ENCODE data around the gene ENAH. TPM values are rescaled to one million over a fixed set of nuclear protein-coding genes. Genes with fewer than 3 reads are reported as not detected.
A peak's percentile ranks its signal among the peaks of the same experiment; 100 is the strongest.

The ENAH gene
- total and polyA plus RNA-seq, 7 experiments from 2014 or later, result 0.08 to 0.42 (median 0.16) TPM; not detected in 4

DNA sequence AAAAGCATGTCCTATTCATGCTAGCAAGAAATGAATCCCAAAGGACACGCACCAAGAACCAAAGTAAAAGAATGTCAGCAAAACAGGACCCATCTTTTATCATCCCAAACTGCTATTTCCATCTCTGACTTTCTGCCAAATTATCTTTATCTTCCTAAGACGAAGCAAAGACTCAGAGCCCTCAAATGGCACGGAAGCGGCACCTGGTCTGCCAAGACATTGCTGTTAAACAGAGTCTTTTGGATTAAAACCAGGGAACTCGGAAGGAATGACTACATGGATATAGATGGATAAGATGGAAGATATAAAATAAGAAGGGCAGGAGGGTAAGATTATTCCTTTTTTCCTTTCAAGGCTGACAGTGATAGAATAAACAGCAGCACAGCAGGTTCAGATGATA, 164.2 kb downstream of the ENAH start:
- no peaks in the 10 kb centered on the region for H3K4me1 Mint-ChIP-seq
- ATAC-seq (no peak), DNase-seq (no peak)
- no peaks in the 10 kb centered on the region for H3K36me3 ChIP-seq (ENCODE audit: control insufficient read depth in 2 of 3, insufficient read depth in 3 of 3, low read length in 3 of 3)
- ChIA-PET CTCF (no interaction called here), POLR2A (no interaction called here)
- H3K27ac ChIP-seq (ENCODE audit: low read depth, low read length), result no peak overlapping the region
- no peaks in the 10 kb centered on the region for H3K9me3 ChIP-seq (ENCODE audit: control insufficient read depth in 2 of 3, low read length in 3 of 3)
- no peaks in the 10 kb centered on the region for H3K4me1 ChIP-seq (ENCODE audit: control insufficient read depth in 2 of 2, insufficient read depth in 2 of 2, low read length in 2 of 2)
- intact Hi-C loops (cut with micrococcal nuclease), result no loop called here
- H3K9me3 Mint-ChIP-seq, result peaks cover 0 to 1% (median 0%) of the 10 kb centered on the region in 11 donors
- H3K36me3 Mint-ChIP-seq, result no peaks in the 10 kb centered on the region
- H3K27me3 Mint-ChIP-seq, result peaks cover 0 to 19% (median 0%) of the 10 kb centered on the region in 5 donors
- H3K4me3 Mint-ChIP-seq, result no peak overlapping the region
- H3K27me3 ChIP-seq (ENCODE audit: control insufficient read depth in 2 of 2, insufficient read depth in 2 of 2, low read length in 2 of 2), result peaks cover 0 to 2% of the 10 kb centered on the region in 2 donors
- H3K4me3 ChIP-seq (ENCODE audit: low read length), result no peak overlapping the region
- no peak overlapping the region for H3K27ac Mint-ChIP-seq

DNA sequence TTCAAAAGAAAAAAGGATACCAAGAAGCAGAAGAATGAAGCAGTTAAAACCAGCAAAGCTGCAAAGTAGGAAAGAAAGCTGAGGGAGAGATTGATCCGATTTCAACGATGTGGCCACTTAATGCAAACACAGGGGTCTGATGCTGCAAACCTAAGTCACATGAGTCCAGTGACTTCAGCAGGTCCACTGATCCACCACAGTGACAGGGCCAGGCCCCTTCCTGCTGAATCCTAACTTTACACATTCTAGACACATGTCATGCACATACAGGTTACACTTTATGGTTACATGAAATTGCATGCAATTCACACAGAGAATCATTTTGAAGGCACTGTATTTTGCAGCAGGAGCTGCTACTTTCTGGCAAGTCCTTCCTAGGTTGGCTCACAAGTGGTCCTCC, 166.1 kb downstream of the ENAH start:
- Mint-ChIP-seq H3K4me1 (no peaks in the 10 kb centered on the region), H3K27ac (no peak overlapping the region), H3K36me3 (no peaks in the 10 kb centered on the region), H3K4me3 (no peak overlapping the region), H3K27me3 (peaks cover 0 to 11% (median 0%) of the 10 kb centered on the region in 5 donors), H3K9me3 (peaks cover 0 to 1% (median 0%) of the 10 kb centered on the region in 11 donors)
- DNase-seq, result no peak
- Histone ChIP-seq H3K27ac (ENCODE audit: low read depth, low read length) (no peak overlapping the region), H3K4me1 (ENCODE audit: control insufficient read depth in 2 of 2, insufficient read depth in 2 of 2, low read length in 2 of 2) (no peaks in the 10 kb centered on the region), H3K27me3 (ENCODE audit: control insufficient read depth in 2 of 2, insufficient read depth in 2 of 2, low read length in 2 of 2) (no peaks in the 10 kb centered on the region), H3K36me3 (ENCODE audit: control insufficient read depth in 2 of 3, insufficient read depth in 3 of 3, low read length in 3 of 3) (no peaks in the 10 kb centered on the region), H3K4me3 (ENCODE audit: low read length) (no peak overlapping the region), H3K9me3 (ENCODE audit: control insufficient read depth in 2 of 3, low read length in 3 of 3) (no peaks in the 10 kb centered on the region)
- ChIA-PET CTCF (interaction anchor here (0.9 to 1.4 kb wide), 2 partner anchors 8 to 289 kb away, joined by 3 read pairs; no protein-coding TSS in a partner anchor), POLR2A (interaction anchor here (0.6 to 1.4 kb wide), 2 partner anchors 411 to 513 kb away, joined by 3 to 4 read pairs; partner anchors contain the start of gene SDE2)
- intact Hi-C loops (cut with micrococcal nuclease), result no loop called here
- no peak for ATAC-seq

DNA sequence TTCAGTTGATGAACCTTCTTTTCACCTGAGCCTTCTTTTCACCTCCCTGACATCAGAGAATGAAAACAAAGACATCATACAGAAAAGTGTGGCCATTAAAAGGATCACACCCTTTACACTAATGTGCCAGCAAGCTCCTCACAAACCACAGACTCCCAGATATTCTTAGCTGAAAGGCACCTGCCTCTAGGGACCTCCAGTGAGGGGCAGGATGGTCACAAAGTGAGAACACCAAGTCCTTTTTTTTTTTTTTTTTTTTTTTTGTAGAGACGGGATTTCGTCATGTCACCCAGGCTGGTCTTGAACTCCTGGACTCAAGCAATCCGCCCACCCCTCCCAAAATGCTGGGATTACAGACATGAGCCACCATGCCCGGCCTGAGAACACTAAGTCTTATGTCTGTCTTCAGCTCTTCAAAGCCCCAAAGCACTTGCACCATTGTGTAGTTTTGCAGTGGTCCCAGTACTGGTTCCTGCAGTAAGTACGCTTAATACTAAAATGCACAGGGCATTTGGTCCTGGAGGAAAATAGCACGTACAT, 166.9 kb downstream of the ENAH start:
- ATAC-seq (no peak), DNase-seq (no peak)
- Mint-ChIP-seq H3K9me3 (peaks cover 0 to 1% (median 0%) of the 10 kb centered on the region in 11 donors), H3K4me3 (no peak overlapping the region), H3K27ac (no peak overlapping the region), H3K36me3 (no peaks in the 10 kb centered on the region), H3K4me1 (no peaks in the 10 kb centered on the region), H3K27me3 (peaks cover 0 to 11% (median 0%) of the 10 kb centered on the region in 5 donors)
- intact Hi-C loops (cut with micrococcal nuclease), result no loop called here
- POLR2A ChIA-PET, result interaction anchor here (0.6 to 1.4 kb wide), 2 partner anchors 412 to 514 kb away, joined by 3 to 4 read pairs; partner anchors contain the start of gene SDE2
- no peak overlapping the region for H3K27ac ChIP-seq (ENCODE audit: low read depth, low read length)
- no peaks in the 10 kb centered on the region for H3K36me3 ChIP-seq (ENCODE audit: control insufficient read depth in 2 of 3, insufficient read depth in 3 of 3, low read length in 3 of 3)
- CTCF ChIA-PET, result interaction anchor here (0.5 to 1.8 kb wide), 6 partner anchors 9 to 498 kb away, joined by 3 to 4 read pairs (median 3); no protein-coding TSS in a partner anchor
- H3K4me3 ChIP-seq (ENCODE audit: low read length), result no peak overlapping the region
- H3K4me1 ChIP-seq (ENCODE audit: control insufficient read depth in 2 of 2, insufficient read depth in 2 of 2, low read length in 2 of 2), result no peaks in the 10 kb centered on the region
- no peaks in the 10 kb centered on the region for H3K27me3 ChIP-seq (ENCODE audit: control insufficient read depth in 2 of 2, insufficient read depth in 2 of 2, low read length in 2 of 2)
- no peaks in the 10 kb centered on the region for H3K9me3 ChIP-seq (ENCODE audit: control insufficient read depth in 2 of 3, low read length in 3 of 3)

DNA sequence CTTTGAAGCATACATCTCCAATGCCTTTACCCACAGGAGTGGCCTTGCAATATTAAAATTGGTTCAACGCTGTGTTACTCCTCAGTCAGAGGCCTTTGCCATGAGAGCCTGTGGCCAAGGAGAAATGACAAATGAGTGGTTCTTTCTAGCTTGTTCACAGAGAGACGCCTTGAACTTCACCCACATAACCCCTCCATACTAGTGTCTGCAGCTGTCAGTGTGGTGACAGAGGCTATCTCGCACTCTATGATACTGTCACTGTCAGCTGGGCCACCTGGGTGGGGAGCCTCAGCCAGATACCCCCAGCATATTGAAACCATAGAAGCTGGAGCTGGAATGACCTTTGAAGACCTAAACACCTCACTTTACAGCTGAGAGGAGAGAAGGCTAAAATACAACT, 167.7 kb downstream of the ENAH start:
- Mint-ChIP-seq H3K36me3 (no peaks in the 10 kb centered on the region), H3K27me3 (peaks cover 0 to 10% (median 0%) of the 10 kb centered on the region in 5 donors), H3K4me1 (no peaks in the 10 kb centered on the region), H3K27ac (peak overlapping the region in 1 of 9 donors; percentile 51), H3K4me3 (no peak overlapping the region), H3K9me3 (peaks cover 0 to 1% (median 0%) of the 10 kb centered on the region in 11 donors)
- Histone ChIP-seq H3K27ac (ENCODE audit: low read depth, low read length) (no peak overlapping the region), H3K36me3 (ENCODE audit: control insufficient read depth in 2 of 3, insufficient read depth in 3 of 3, low read length in 3 of 3) (no peaks in the 10 kb centered on the region), H3K27me3 (ENCODE audit: control insufficient read depth in 2 of 2, insufficient read depth in 2 of 2, low read length in 2 of 2) (no peaks in the 10 kb centered on the region), H3K4me3 (ENCODE audit: low read length) (no peak overlapping the region), H3K9me3 (ENCODE audit: control insufficient read depth in 2 of 3, low read length in 3 of 3) (no peaks in the 10 kb centered on the region), H3K4me1 (ENCODE audit: control insufficient read depth in 2 of 2, insufficient read depth in 2 of 2, low read length in 2 of 2) (no peaks in the 10 kb centered on the region)
- ChIA-PET CTCF (interaction anchor here (0.6 to 1.8 kb wide), 6 partner anchors 8 to 499 kb away, joined by 3 to 4 read pairs (median 4); no protein-coding TSS in a partner anchor), POLR2A (no interaction called here)
- no peak for DNase-seq
- intact Hi-C loops (cut with micrococcal nuclease), result no loop called here
- ATAC-seq, result no peak

DNA sequence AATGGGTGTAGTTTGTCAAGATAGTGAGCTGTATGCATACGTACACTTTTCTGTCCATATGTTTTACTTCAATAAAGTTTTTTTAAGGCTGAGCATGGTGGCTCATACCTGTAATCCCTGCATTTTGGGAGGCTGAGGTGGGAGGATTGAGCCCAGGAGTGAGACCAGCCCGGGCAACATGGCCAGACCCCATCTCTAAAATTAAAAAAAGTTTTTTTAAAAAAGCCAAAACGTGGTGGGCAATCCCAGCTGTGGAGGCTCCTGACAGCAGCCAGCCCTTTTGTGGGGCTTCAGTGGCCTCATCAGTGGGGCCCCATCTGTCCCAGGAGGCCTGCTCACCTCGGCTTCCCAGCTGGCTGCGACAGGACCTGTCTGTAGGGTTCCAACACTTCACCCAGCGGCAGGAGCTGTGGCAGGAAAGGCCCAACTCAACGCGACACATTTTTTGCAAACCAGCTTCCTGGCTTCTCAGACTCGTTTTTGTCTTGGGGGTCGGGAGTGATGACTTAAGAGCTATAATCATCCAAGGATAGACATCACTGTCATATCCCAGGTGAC, 168.2 kb downstream of the ENAH start:
- Mint-ChIP-seq H3K27me3 (peaks cover 0 to 10% (median 0%) of the 10 kb centered on the region in 5 donors), H3K36me3 (no peaks in the 10 kb centered on the region), H3K9me3 (no peaks in the 10 kb centered on the region), H3K27ac (no peak overlapping the region), H3K4me1 (no peaks in the 10 kb centered on the region), H3K4me3 (no peak overlapping the region)
- CTCF ChIA-PET, result interaction anchor here (0.6 to 1.8 kb wide), 4 partner anchors 8 to 337 kb away, joined by 4 read pairs; no protein-coding TSS in a partner anchor
- Histone ChIP-seq H3K27ac (ENCODE audit: low read depth, low read length) (no peak overlapping the region), H3K4me1 (ENCODE audit: control insufficient read depth in 2 of 2, insufficient read depth in 2 of 2, low read length in 2 of 2) (no peaks in the 10 kb centered on the region), H3K4me3 (ENCODE audit: low read length) (no peak overlapping the region), H3K27me3 (ENCODE audit: control insufficient read depth in 2 of 2, insufficient read depth in 2 of 2, low read length in 2 of 2) (no peaks in the 10 kb centered on the region), H3K9me3 (ENCODE audit: control insufficient read depth in 2 of 3, low read length in 3 of 3) (no peaks in the 10 kb centered on the region), H3K36me3 (ENCODE audit: control insufficient read depth in 2 of 3, insufficient read depth in 3 of 3, low read length in 3 of 3) (no peaks in the 10 kb centered on the region)
- POLR2A ChIA-PET, result no interaction called here
- no peak for ATAC-seq
- no peak for DNase-seq
- intact Hi-C loops (cut with micrococcal nuclease), result no loop called here

DNA sequence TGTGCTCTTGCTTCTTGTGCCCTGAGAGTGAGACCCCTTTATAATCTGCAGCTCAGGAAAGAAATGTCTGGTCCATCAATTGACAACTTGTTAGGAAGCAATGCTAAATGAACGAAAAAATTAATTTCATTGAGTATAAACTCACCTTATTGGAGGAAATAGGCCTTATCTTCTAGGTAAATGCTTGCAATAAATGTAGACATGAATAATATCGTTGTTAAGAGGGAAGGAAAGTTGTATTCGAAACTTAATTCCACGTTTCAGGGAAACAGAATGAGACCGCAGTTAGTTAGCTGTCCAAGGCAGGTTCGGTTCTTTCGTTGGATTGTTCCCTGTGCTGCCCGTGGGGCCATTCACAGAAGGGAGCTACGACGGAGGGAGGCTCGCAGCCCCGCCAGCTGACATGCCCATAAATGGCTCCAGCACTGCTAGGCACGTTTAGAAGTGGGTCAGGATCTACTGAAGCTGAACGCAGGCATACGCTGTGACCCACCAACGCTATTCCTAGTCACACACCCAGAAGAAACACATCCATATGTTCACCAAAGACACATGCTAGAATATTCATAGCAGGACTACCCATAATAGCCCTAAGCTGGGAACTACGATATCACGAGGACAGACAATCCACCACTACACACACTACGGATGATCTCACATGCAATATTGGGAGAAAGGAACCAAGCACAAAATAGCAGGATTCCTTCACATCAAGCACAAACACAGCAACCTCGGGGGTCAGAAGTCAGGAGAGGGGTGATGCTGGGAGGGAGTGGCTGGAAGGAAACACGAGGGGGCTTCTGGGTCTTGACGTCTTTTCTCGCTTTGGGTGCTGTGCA, 168.9 kb downstream of the ENAH start:
- no peak for DNase-seq

More for the DNA sequence above, 168.9 kb downstream of the ENAH start:
- peaks cover 0 to 3% (median 0%) of the 10 kb centered on the region in 7 donors for H3K4me1 Mint-ChIP-seq
- H3K4me3 ChIP-seq (ENCODE audit: low read length), result no peak overlapping the region
- no peaks in the 10 kb centered on the region for H3K36me3 ChIP-seq (ENCODE audit: control insufficient read depth in 2 of 3, insufficient read depth in 3 of 3, low read length in 3 of 3)
- H3K27me3 Mint-ChIP-seq, result peaks cover 0 to 7% (median 0%) of the 10 kb centered on the region in 5 donors
- H3K27ac ChIP-seq (ENCODE audit: low read depth, low read length), result no peak overlapping the region
- peak overlapping the region in 1 of 9 donors; percentile 18 for H3K27ac Mint-ChIP-seq
- H3K9me3 ChIP-seq (ENCODE audit: control insufficient read depth in 2 of 3, low read length in 3 of 3), result no peaks in the 10 kb centered on the region
- no peaks in the 10 kb centered on the region for H3K9me3 Mint-ChIP-seq
- no peak overlapping the region for H3K4me3 Mint-ChIP-seq
- ChIA-PET POLR2A (interaction anchor here (0.6 kb wide), 1 partner anchor 56 kb away, joined by 3 read pairs; no protein-coding TSS in a partner anchor), CTCF (interaction anchor here (1.1 kb wide), 1 partner anchor 9 kb away, joined by 4 read pairs; no protein-coding TSS in a partner anchor)
- no peaks in the 10 kb centered on the region for H3K27me3 ChIP-seq (ENCODE audit: control insufficient read depth in 2 of 2, insufficient read depth in 2 of 2, low read length in 2 of 2)
- ATAC-seq, result no peak
- intact Hi-C loops (cut with micrococcal nuclease), result no loop called here
- no peaks in the 10 kb centered on the region for H3K36me3 Mint-ChIP-seq
- H3K4me1 ChIP-seq (ENCODE audit: control insufficient read depth in 2 of 2, insufficient read depth in 2 of 2, low read length in 2 of 2), result no peaks in the 10 kb centered on the region

All from naive thymus-derived CD4-positive, alpha-beta T cell (primary cell).